ES-I3 (cell line): ENCODE data around the gene HLF.
A peak's percentile ranks its signal among the peaks of the same experiment; 100 is the strongest.
"Not testable (repeated sequence)": the region's sequence is repeated elsewhere in the genome, so short reads cannot be mapped to it uniquely, and the experiment has no call there.

ENCODE experiments used
- H3K36me3 ChIP-seq: 2 replicates; pipeline ENCODE4 v1.6.1; 2013; ENCODE audit warnings: mild to moderate bottlenecking, low read length, control low read depth, moderate library complexity; ENCODE audit not compliant: insufficient read depth
- H3K4me1 ChIP-seq: 2 replicates; pipeline ENCODE4 v1.6.1; 2013; ENCODE audit warnings: mild to moderate bottlenecking, control low read depth, low read length; ENCODE audit not compliant: insufficient read depth
- H3K9ac ChIP-seq: 2 replicates; pipeline ENCODE4 v1.6.1; 2013; ENCODE audit warnings: low read depth, mild to moderate bottlenecking, low read length, moderate library complexity
- H3K9me3 ChIP-seq: 2 replicates; pipeline ENCODE4 v1.6.1; 2013; ENCODE audit warnings: mild to moderate bottlenecking, low read length, moderate library complexity; ENCODE audit not compliant: control insufficient read depth, insufficient read depth

HLF gene

DNA sequence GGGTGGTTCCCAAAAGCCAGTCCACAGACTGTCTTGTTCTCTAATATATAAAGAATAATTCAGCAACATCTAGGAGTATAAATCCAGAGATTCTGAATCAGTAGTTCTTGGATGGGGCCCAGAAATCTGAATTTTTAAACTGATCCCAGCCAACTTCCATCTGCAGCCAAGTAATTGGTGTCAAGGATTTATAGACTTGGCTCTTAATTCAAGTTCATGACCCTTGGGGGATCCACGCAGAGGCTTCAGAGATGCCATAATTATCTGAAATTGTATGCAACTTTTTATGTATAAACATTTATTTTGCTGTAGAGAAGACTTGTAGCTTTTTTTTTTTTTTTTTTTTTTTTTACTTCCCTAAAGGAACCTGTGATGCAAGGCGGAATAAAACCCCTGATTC, 60.6 kb downstream of the HLF start:
- Histone ChIP-seq H3K4me1 (no peaks in the 10 kb centered on the region), H3K9me3 (no peaks in the 10 kb centered on the region), H3K9ac (no peak overlapping the region), H3K36me3 (no peaks in the 10 kb centered on the region)

DNA sequence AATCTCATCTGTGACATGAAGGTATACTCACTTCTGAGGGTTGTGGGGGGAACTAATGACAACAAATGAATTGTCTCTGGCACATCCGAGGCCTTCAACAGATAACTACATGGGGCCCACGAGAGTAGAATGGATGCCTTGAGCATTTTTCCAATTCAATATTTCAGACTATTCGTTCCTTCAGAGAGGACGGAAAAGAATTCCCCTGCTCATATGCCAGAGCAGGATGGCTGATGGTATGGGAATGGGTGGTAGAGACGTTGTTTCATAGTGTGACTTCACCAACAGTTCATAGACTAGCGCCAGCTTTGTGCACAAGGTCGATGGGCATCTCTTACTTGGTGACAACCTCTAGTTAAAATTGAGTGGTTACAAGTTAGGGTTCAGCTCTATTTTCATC, 61.3 kb downstream of the HLF start:
- Histone ChIP-seq H3K9ac (no peak overlapping the region), H3K9me3 (no peaks in the 10 kb centered on the region), H3K36me3 (no peaks in the 10 kb centered on the region), H3K4me1 (no peaks in the 10 kb centered on the region)

DNA sequence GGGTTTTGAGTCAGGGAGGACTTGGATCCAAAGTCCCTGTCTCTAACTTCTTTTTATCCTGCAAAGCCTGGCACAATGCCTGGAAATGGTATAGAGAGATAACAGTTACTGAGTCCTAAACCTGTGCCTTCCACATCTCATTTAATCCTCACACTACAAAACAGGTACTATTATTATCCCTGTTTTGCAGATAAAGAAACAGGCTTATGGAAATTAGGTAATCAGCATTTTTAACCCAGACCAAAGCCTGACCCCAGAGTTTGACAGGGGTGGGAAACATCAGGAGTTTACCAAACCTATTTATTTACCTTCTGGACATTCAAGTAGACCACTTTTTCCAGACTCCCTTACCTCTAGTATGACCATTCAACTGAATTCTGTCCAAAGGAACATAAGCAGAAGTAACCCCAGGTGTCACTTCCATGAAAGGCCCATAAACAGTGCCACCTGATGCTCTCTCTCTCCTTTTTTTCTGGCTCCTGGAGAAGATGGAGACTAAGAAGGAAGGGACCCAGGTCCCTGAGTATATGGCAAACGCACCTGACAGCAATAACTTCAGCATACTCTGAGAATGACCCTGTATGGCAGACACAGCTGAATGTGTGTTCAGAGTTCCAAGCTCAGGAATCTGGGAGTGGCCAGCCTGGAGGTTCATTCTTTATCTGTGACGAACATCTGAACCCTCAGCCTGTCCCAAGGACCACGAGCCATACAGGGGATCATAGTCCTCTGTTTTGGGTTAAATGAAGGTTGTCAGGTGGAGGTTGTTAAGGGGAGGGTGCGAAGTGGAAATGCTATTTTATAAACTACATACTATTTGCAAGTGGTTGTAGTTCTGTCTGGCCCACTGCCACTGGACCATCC, 62.7 kb downstream of the HLF start:
- H3K4me1 ChIP-seq: no peaks in the 10 kb centered on the region
- H3K9ac ChIP-seq: no peak overlapping the region
- no peaks in the 10 kb centered on the region for H3K9me3 ChIP-seq
- H3K36me3 ChIP-seq: no peaks in the 10 kb centered on the region

DNA sequence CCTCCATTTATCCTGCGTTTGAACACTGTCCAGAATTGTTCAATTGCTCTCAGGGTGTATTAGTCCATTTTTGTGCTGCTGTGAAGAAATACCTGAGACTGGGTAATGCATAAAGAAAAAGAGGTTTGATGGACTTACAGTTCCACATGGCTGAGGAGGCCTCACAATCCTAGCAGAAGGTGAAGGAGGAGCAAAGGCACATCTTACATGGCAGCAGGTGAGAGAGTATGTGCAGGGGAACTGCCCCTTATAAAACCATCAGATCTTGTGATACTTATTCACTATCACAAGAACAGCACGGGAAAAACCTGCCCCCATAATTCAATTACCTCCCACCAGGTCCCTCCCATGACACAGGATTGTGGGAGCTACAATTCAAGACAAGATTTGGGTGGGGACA, 63.8 kb downstream of the HLF start:
- H3K36me3 ChIP-seq, H3K4me1 ChIP-seq: not testable (repeated sequence)

DNA sequence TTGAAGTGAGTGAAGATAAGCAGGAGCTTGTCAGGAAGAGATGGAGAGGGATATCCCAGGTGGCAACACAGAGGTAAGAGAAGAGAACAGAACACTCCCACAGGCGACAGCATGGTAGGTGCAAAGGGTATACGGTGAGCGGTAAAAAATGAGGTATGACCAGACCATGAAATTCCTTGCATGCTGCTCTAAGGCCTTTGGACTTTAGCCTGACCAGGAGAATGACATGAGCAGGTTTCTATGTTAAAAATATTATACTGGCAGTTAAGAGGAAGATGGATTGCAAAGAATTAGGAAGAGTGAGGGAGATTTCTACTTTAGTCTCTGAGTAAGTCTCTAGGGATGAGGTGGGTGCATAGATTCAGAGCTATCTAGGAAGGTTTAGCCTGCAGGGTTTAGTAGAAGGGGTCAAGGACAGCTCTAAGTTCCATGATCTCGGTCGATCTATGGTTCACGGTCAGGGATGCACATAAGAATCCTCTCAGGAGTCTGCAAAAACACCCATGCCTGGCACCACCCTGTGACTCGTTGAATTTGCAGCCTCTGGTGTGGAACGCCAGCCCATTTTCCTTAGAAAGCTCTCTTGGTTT, 65.7 kb downstream of the HLF start:
- Histone ChIP-seq H3K9me3 (no peaks in the 10 kb centered on the region), H3K4me1 (peaks cover 6% of the 10 kb centered on the region; the same call in 1 of the 2 replicates), H3K36me3 (no peaks in the 10 kb centered on the region), H3K9ac (no peak overlapping the region)

More for the DNA sequence above, 63.8 kb downstream of the HLF start:
- H3K9ac ChIP-seq, H3K9me3 ChIP-seq: not testable (repeated sequence)

DNA sequence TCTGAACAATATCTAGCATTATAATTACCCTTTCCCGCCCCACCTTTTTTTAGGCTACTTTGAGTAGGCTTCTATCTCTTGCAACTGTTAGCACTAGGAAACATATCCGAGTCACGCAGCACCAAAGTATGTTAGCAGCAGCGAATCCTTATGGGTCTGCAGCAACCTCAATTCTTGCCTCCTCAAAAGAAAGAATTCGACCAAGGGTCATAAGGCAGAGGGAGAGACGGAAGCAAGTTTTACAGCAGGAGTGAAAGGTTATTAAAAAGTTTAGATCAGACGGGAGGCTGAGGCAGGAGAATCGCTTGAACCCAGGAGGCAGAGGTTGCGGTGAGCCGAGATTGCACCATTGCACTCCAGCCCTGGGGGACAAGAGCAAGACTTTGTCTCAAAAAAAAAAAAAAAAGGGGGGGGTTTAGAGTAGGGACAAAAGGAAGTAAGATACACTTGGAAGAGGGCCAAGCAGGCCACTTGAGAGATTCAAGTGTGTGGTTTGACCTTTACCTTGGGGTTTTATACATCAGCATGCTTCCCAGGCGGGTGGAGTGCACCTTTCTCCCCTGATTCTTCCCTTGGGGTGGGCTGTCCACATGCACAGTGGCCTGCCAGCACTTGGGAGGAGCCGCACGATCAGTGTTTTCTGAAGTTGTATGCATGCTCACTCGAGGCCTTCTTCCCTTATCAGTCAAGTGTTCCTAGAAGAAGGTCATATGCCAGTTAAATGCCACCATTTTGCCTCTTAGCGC, 67.7 kb downstream of the HLF start:
- peaks cover 12% of the 10 kb centered on the region for H3K4me1 ChIP-seq

DNA sequence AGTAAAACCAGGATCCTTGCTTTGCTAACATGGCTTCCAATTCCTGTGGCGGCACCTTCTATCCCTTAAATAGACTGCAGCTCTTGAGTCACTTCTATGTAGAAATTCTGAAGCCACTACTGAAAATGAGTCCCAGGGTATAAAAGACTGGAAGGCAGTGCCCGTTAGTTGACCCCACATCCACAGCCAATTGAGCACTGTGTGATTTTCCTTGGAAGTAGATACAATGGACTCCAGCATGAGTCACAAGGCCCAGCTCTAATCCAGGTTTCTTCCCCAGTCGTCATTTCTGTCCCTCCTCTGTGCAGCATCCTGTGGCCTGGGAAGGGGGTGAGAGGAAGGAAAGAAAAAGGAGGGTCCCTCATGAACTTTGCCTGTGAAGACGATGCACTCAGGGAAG, 69.5 kb downstream of the HLF start:
- peaks cover 12% of the 10 kb centered on the region for H3K4me1 ChIP-seq
- no peak overlapping the region for H3K9ac ChIP-seq
- H3K9me3 ChIP-seq: no peaks in the 10 kb centered on the region
- H3K36me3 ChIP-seq: no peaks in the 10 kb centered on the region

More for the DNA sequence above, 67.7 kb downstream of the HLF start:
- no peaks in the 10 kb centered on the region for H3K9me3 ChIP-seq
- H3K9ac ChIP-seq: no peak overlapping the region
- no peaks in the 10 kb centered on the region for H3K36me3 ChIP-seq

DNA sequence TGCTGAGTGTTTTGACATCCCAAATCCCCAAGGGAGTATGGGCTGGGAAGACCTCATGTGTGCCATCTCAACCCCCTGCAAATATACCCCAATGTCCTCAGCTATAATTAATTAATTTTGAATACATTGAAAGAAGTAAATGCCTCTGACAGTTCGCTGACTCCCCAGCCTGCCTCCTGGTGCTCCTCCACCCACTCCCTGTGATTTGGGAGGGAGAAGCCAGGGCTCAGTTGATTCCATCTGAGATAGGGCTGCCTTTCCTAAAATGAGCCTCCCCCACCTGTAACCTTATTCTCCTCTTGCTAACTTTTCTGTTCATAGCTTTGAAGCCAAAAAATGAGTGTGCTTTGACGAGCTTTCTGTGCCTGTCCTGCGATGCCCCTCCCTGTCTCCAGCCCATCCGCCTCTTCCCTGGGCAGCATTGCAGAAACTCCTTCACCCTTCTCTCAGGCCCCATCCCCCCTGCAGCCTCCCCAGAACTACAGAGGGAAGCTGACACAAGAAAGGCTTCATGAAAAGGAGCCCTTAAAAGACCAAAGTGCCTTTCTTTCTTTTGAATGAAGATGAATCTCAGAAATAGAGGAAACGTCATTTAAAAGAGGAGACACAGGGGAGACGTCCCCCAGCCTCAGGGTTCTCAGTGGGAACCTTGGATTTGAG, 70.3 kb downstream of the HLF start:
- Histone ChIP-seq H3K4me1 (peaks cover 12% of the 10 kb centered on the region), H3K9me3 (no peaks in the 10 kb centered on the region), H3K36me3 (no peaks in the 10 kb centered on the region), H3K9ac (peak overlapping the region; percentile 46; the same call in 1 of the 2 replicates)

DNA sequence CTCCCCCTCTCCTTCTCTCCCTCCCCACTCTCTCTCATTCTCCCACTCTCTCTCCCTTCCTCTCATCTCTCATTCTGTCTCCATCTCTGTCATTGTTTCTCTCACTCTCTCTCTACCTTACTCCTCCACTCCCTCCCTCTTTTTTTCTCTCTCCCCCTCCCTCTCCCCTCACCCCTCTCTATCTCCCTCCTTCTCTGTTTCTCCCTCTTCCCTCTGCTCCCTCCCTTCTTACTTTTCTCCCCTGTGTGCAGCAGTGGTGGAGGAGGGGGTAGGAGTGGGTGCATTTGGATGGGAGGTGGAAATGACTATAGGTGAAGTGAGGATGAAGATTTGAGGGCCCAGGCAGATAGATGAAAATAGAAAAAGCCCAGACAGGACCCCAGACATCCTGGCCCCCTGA, 70.9 kb downstream of the HLF start:
- Histone ChIP-seq H3K9ac (peak overlapping the region; percentile 46; the same call in 1 of the 2 replicates), H3K36me3 (no peaks in the 10 kb centered on the region), H3K4me1 (peaks cover 12% of the 10 kb centered on the region), H3K9me3 (no peaks in the 10 kb centered on the region)

DNA sequence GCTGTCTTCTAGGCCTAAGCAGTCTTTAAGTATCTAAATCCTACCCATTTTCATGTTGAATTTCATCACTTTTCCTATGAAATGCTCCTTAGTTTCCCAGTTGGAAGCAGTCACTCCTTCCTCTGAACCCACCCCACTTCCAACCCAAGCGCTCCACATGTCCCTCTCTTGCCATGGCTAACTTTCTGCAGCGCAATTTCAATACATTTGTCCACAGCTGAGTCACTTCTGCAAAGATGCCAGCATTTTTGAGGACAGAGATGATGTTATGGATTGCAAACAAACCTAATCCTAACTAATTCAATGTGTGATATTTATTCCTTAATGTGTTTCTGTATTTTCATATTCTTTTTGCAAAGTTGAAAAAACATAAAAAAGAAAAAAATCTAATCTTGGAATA, 71.7 kb downstream of the HLF start:
- H3K9me3 ChIP-seq: no peaks in the 10 kb centered on the region
- peaks cover 12% of the 10 kb centered on the region for H3K4me1 ChIP-seq
- H3K9ac ChIP-seq: no peak overlapping the region
- H3K36me3 ChIP-seq: no peaks in the 10 kb centered on the region

DNA sequence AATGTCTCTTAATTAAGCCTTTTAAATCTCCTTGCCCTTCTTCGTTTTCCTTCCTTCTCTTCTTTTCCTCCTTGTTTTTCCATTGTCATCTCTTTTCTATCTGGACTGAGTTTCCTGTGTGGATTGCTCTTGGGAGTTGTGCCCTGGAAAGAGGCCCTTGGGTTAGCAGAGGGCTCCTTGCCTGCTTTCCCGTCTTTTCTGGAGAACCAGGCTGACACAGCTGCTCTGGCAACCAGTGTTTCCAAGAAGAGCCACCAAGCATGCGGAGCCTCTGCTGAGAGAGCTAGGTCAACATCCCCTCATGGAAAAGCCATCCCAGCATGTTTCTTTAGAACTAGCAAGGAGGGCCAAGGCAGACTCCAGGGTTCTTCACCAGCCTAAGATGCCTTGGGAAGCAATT, 75.4 kb downstream of the HLF start:
- Histone ChIP-seq H3K9ac (no peak overlapping the region), H3K9me3 (no peaks in the 10 kb centered on the region), H3K36me3 (no peaks in the 10 kb centered on the region), H3K4me1 (peaks cover 9% of the 10 kb centered on the region)

DNA sequence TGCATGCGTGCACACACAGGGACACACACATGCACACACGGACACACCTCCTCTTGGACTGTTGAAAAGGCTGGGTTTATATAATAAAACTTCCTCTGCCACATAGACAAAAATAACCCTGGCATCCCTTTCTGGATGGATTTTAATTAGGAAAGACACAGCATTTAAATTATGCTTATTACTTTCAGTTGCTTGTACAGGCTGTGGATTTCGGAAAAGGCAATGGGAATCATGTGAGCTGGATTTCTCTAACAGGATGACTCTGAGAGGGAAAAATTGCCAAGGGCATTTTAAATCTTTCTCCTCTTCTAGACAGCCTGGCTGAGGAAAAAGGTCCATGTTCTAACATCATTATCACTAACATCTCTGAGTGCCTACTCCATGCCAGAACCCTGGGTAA, 75.9 kb downstream of the HLF start:
- H3K9me3 ChIP-seq: no peaks in the 10 kb centered on the region

DNA sequence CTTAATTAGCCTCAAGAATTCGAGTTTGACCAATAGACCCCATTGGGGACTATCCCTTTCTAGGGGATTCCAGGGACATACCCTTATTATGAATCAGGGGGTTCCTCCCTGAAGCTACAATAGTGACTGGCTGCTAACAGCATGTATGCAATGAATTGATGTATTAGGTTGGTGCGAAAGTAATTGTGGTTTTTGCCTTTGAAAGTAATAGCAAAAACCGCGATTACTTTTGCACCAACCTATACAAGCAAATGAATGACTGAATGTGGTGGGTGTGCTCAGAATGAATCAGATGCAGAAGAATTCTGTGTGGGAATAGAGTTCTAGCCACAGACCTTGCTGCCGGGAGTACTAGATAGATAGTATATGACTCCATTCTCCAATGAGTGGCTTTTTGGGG, 76.7 kb downstream of the HLF start:
- no peaks in the 10 kb centered on the region for H3K4me1 ChIP-seq
- no peaks in the 10 kb centered on the region for H3K36me3 ChIP-seq
- no peaks in the 10 kb centered on the region for H3K9me3 ChIP-seq
- no peak overlapping the region for H3K9ac ChIP-seq

More for the DNA sequence above, 75.9 kb downstream of the HLF start:
- Histone ChIP-seq H3K9ac (no peak overlapping the region), H3K4me1 (peaks cover 4% of the 10 kb centered on the region), H3K36me3 (no peaks in the 10 kb centered on the region)

DNA sequence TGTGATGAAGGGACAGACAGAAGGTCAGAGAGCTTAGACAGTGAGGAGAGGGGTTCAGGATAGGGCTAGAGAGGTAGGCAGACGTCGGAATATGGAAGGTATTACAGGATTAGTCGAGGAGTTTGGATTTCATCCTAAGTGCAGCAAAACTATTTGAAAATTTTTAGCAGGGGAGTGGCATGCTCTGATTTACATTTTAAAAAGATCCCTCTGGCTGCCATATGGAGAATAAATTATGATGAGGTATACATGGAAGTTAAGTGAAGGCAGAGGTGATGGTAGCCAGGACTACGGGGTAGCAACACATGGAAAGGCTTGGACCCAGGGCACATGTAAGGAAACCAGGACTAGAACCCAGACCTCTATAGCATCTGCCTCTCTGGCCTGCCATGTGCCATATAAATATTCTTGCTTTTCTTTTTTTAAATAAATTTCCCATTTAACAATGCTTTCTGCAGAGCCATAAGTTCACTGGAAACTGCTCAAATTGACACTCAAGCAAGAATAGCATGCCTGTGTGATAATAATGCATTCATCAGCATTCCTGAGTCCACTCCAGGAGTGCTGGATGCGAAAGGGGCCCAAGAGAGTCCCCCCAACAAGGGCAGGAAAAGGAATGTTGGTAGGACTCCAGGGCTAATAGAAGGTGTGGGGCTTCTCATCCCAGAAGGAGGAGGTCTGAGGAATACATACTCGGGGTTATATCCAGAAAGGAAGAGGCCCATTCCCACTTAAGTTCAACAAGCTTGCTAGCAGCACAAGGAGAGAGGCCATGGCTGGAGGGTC, 78.2 kb downstream of the HLF start:
- no peak overlapping the region for H3K9ac ChIP-seq
- no peaks in the 10 kb centered on the region for H3K4me1 ChIP-seq
- H3K9me3 ChIP-seq: no peaks in the 10 kb centered on the region
- no peaks in the 10 kb centered on the region for H3K36me3 ChIP-seq
